HG02840 (cell line): ENCODE data around the gene TMEM129.

Source experiments
- ATAC-seq: cut with Tn5 transposase; IDR thresholded peaks from one replicate; pipeline ENCODE4 v1.9.1; 2021; ENCODE audit warnings: mild to moderate bottlenecking, moderate library complexity, moderate number of reproducible peaks; ENCODE audit not compliant: unreplicated experiment, low FRiP score

The TMEM129 gene

GRCh38 chr4:1723131-1723801 is 2.1 kb upstream of the TMEM129 start:
- no peak for ATAC-seq

- ATAC-seq, result no peak
These were observed 1.5 kb upstream of the TMEM129 start for GRCh38 chr4:1722551-1723118.

GRCh38 chr4:1721666-1722550 is 785 bp upstream of the TMEM129 start:
- no peak for ATAC-seq

GRCh38 chr4:1720163-1720983 is 750 bp downstream of the TMEM129 start:
- ATAC-seq, result peak; percentile 10

- ATAC-seq, result no peak
These were observed 2.9 kb downstream of the TMEM129 start for GRCh38 chr4:1718095-1718850.

GRCh38 chr4:1717129-1718094 is 3.7 kb downstream of the TMEM129 start:
- no peak for ATAC-seq

- ATAC-seq, result no peak
These were observed 4.8 kb downstream of the TMEM129 start for GRCh38 chr4:1716065-1716945.

- no peak for ATAC-seq
These were observed 5.9 kb downstream of the TMEM129 start for GRCh38 chr4:1715002-1715758.

- ATAC-seq, result no peak
These were observed 6.7 kb downstream of the TMEM129 start for GRCh38 chr4:1714303-1715001.

GRCh38 chr4:1713003-1713851 is 7.9 kb downstream of the TMEM129 start:
- peak; percentile 12 for ATAC-seq

GRCh38 chr4:1712216-1713002 is 8.7 kb downstream of the TMEM129 start, which contains the start of gene SLBP:
SLBP (minus strand) TSS chr4:1712319; CDS start chr4:1712188, 131 bp downstream.
- peak; percentile 76 for ATAC-seq

- ATAC-seq, result peak; percentile 13
These were observed 9.4 kb downstream of the TMEM129 start for GRCh38 chr4:1711571-1712215.

- no peak for ATAC-seq
These were observed 10.0 kb downstream of the TMEM129 start for GRCh38 chr4:1711055-1711570.

- ATAC-seq, result no peak
These were observed 12.5 kb downstream of the TMEM129 start for GRCh38 chr4:1708581-1708980.
